Stimulated activated CD8-positive, alpha-beta memory T cell treated with anti-CD3 and anti-CD28 coated beads, Interleukin-15, amount 100 ng/mL, for 24 hours (primary cell): ENCODE data around the gene FLRT2.

Experiments
- DNase-seq: peaks from one replicate; pipeline ENCODE4 v3.0.0-alpha.2; 2020; ENCODE audit warnings: low read depth

Gene FLRT2

GRCh38 chr14:85531141-85531586 is 1.2 kb downstream of the FLRT2 start:
- DNase-seq: no peak

DNA sequence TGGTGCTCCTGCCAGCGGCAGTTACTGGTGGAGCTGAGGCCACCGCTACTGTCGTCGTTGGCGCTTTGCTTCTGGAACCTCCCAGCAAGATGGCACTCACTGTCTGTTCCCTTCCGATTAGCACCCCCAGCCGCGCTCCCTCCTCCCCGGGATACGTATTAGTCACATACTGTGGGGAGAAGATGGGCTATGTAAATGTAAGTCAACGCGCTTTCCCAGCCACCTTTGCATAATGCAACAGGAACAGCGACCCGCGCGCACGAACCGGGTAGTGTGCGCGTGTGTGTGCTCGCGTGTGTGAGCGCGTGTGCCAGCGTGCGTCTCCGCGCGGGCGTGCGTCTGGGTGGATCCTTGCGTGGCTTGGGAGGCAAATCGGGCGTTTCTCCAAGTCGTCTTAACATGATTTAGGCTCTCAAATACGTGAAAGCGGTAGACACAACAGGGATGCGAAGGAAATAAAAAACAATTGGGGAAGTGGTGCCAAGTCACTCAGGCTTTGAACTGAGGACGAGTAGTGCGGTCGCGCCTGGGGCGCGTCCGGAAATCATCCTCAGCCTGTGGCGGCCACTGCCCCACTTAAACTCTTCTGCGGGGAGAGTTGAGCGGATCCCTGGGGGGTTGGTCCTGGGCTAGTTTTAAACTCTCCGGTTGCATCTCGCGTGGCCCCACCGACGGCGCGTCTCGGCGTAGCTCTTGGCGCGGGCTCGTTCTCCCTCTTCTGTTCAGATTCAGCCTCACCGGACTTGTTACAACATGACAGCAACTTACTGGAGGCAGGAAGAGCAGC is 1.8 kb downstream of the FLRT2 start:
- DNase-seq: no peak

- no peak for DNase-seq
Observed at GRCh38 chr14:85532374-85533022, 2.6 kb downstream of the FLRT2 start.

- no peak for DNase-seq
Observed at GRCh38 chr14:85533023-85533860, 3.3 kb downstream of the FLRT2 start.

DNA sequence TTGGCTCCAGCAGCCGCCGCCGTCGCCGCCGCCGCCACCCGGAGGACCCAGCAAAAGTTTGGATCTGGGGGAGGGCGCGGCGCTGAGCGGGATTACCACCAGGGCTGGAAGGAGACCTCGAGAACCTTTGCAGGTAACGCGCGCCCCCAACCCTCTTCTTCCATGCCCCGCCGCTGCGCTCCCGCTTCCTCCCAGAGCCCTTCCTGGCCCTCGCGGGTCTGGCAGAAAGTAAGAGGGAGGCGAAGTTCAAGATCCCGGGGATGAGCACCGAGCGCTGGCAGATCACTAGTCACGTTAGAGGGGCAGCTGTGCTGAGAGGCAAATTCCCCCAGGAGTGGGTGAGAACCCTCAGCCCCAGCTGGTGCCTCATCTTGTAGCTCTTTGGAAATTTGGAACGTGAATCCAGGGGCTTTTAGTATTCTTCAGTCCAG is 3.9 kb downstream of the FLRT2 start:
- no peak for DNase-seq

DNA sequence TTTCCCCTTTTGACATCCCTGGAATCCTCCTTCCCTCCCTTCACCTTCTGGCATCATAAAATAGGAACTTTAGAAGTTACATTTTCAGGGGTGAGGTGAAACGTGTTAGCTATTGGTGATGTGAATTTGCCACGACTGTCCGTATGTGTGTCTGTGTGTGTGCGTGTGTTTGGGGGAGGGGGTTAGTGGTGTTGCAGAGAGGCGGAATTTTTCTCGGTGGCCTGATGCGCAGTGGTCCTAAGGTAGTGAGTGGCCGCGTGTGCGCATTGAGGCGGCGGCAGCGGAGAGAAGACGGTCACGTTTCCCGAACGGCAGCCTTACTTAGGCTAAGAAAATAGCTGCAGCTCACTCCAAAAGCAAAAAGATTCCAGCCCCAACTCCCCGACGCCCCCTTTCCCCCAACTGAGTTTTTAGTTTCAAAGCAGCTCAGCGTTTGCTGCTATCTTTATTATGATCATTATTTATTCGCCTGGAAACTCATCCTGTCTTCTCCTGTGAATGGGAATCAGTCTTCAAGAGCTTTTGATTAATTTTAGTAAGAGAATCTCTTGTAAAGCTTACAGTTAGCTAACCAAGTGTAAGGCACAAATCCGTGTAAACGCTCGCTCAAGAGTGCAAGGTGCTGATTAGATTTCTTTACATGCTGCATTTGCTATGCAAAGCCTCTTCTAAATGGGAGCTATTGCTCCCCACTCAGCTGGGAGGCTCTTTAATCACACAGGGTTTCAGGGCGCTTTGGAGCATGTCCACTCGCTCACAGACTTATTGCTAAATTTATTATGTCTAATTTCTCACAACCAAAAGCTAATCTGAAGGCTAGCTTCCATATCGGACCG is 4.7 kb downstream of the FLRT2 start:
- no peak for DNase-seq

DNA sequence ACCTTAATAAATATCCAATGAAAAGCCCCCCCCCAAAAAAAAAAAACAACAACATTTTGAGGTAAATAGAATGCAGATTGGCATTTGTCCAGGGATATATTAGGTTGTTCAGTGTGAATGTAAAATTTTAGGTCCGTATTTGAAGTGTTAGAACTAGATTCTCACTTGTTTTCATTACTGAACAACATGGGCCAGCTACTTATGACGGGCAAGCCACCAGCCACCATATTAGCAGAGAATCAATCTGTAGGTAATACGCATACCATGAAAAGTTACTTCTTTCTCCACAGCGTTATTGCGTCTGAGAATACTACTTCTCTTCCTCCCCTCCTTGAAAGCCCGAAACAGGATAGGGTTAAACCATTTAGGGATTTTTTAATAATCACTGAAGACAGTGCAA is 5.4 kb downstream of the FLRT2 start:
- DNase-seq: no peak

DNA sequence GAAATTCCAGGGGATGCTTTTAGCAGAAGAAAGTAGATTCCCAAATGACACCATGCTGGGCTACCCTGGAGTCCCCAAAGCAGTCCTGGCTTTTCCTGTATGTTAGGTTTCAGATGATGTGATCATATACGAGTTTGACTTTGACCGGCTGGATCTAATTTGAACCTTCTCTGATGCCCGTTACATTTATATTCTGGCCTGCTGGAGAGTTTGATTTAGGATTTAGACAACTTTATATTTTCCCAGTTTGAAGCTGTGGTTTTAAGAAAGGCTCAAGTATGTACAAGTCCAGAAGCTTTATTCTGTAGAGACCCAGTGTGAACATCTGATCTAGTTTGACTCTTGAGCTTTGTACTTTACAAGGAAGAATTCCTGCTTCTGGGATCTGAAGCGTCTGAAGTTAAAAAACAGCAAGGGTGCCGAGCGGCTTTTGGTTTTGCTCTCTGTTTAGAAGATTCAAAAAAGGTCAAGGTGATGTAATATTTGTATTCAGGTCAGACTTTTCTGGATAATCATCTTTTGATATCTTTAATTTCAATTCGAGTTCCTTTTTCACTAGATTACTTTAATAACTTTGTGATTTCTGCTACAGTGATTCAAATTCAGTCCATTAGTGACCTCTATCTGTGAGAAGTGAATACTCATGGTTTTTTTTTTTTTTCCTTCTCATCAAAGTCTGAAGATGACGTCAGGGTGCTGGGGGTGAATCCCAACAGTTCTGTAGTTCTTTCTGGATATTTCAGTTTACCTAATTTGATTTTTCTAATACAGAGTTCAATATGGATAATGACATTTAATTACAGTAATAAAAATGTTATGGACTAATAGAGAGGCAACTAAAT is 6.3 kb downstream of the FLRT2 start:
- DNase-seq: no peak

GRCh38 chr14:85536833-85537190 is 6.9 kb downstream of the FLRT2 start:
- no peak for DNase-seq

DNA sequence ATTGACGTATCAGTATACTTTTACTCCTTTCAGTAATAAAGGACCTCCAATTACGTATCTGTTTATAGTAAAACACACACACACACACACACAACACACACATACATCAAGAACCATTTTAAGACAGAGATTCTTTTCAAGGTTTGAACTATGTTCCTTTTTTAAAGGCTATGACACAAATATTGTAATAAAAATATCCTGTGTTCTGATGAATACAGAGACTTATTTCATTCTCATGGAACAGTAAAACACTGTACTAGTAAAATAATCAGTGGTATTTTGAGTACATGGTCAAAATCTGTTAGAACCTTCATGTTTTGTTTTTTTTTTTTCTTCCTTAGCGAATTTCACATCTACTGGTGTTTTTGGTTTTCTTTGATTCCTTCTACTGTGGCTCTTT is 7.6 kb downstream of the FLRT2 start:
- no peak for DNase-seq

GRCh38 chr14:85538636-85539035 is 8.7 kb downstream of the FLRT2 start:
- no peak for DNase-seq

DNA sequence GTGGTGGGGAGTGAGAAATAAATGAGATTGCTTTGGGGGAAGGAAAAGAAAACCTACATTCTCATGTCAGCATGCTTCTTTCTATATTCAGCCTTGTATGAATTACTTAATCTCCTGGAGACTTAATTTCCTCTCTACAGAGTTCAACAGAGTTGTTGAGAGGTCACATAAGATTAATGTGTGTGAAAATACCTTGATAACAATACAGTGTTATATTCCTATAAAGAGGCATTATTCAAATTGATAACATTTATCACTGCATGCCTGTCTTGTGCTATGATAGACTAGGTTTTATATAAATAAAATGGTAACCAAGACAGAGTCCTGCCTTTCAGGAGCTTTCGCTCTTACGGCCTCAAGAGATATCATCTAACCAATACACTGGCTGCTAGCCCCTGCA is 9.6 kb downstream of the FLRT2 start:
- DNase-seq: no peak

- no peak for DNase-seq
Observed at GRCh38 chr14:85542623-85543022, 12.7 kb downstream of the FLRT2 start.

- DNase-seq: no peak
Observed at GRCh38 chr14:85545738-85546137, 15.8 kb downstream of the FLRT2 start.

- no peak for DNase-seq
Observed at GRCh38 chr14:85546390-85546789, 16.4 kb downstream of the FLRT2 start.

GRCh38 chr14:85549697-85550096 is 19.8 kb downstream of the FLRT2 start:
- DNase-seq: no peak

DNA sequence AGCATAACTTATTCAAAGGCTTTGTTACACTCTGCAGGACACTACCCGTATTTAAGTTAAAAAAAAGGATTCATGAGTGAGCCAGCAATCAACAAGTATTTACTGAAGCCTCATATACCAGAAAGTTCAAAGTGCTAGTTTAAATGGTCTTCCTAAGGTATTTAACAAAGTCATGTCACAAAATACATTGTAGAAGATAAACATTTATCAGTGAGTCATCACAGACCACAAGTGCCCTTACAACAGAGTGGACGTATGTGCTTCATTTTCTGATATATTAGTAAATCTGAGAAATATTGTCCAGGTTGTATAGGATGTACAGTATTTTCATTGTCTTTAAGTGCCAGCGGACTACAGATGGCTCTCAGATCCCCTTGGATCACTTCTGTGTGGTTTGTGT is 24.2 kb downstream of the FLRT2 start:
- no peak for DNase-seq

GRCh38 chr14:85556267-85556666 is 26.3 kb downstream of the FLRT2 start:
- DNase-seq: no peak

DNA sequence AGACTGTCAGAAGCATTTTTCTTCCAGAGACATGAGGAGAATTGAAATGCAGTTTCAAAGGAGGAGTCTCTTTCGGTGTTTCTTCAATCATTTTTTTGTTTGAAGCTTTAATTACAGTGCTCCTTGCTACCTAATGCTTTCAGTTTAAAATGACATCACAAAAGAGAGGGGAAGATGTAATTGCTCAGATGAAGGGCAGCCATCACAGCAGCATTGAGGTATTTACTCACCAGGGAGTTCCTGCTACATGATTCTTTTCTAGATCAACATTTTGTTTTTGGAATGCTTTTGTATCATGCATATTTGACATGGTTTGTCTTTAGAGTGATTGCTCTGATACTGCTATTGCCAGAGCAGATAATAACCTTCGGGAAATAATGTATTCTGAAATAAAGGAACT is 28.6 kb downstream of the FLRT2 start:
- DNase-seq: no peak

GRCh38 chr14:85562630-85563029 is 32.7 kb downstream of the FLRT2 start:
- DNase-seq: no peak
